ENCODE measurements around the gene CAB39L.

DNA sequence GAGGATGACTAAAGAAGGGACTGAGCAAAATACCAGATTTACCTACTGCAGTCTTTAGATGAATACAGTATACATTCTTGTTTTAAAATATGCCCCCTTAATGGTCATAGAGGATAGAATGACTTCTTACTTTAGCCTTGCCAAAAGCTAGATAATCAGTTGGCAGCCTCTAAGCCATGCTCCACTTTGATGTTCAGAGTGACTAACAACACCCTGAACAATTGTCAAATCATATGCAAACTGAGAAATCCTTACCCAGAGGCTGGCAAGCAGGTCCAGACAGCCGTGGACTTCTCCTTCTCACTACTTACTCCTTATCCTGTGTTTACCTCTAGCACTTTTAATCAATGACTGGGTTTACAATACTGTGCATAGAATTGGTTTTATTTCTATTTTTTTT is 28.3 kb upstream of the CAB39L start:
- TF ChIP-seq, protein P1, sequence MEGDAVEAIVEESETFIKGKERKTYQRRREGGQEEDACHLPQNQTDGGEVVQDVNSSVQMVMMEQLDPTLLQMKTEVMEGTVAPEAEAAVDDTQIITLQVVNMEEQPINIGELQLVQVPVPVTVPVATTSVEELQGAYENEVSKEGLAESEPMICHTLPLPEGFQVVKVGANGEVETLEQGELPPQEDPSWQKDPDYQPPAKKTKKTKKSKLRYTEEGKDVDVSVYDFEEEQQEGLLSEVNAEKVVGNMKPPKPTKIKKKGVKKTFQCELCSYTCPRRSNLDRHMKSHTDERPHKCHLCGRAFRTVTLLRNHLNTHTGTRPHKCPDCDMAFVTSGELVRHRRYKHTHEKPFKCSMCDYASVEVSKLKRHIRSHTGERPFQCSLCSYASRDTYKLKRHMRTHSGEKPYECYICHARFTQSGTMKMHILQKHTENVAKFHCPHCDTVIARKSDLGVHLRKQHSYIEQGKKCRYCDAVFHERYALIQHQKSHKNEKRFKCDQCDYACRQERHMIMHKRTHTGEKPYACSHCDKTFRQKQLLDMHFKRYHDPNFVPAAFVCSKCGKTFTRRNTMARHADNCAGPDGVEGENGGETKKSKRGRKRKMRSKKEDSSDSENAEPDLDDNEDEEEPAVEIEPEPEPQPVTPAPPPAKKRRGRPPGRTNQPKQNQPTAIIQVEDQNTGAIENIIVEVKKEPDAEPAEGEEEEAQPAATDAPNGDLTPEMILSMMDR (conservative IDR thresholded peaks at IDR 0.05; ENCODE audit: low read length) = no peak
- no peak for TF ChIP-seq EZH2phosphoT487 (IDR thresholded peaks at IDR 0.05; ENCODE audit: borderline replicate concordance, low read depth, low read length)
